ENCODE results near the gene SLC12A4.
"Not testable (repeated sequence)": the region's sequence is repeated elsewhere in the genome, so short reads cannot be mapped to it uniquely, and the experiment has no call there.

The SLC12A4 gene

GRCh38 chr16:67982011-67982696, 13.7 kb upstream of the SLC12A4 start:
- no peaks in the 10 kb centered on the region for H3K9me3 ChIP-seq (ENCODE audit: control insufficient read depth, low read depth, low read length)
- no peaks in the 10 kb centered on the region for H3K36me3 ChIP-seq (ENCODE audit: control insufficient read depth, low read depth, low read length)
- H3K4me3 ChIP-seq (ENCODE audit: low read length), result no peak overlapping the region
- no peaks in the 10 kb centered on the region for H3K27me3 ChIP-seq (ENCODE audit: control insufficient read depth, insufficient read depth, low read length)
- H3K9ac ChIP-seq (ENCODE audit: low read length), result no peak overlapping the region
- H3K27ac ChIP-seq (ENCODE audit: low read length), result no peak overlapping the region
- H3K4me1 ChIP-seq (ENCODE audit: control insufficient read depth, low read depth, low read length), result no peaks in the 10 kb centered on the region

GRCh38 chr16:67979955-67980678, 11.7 kb upstream of the SLC12A4 start, which contains the start of gene DPEP3:
Gene DPEP3, minus strand, starts transcription at chr16:67980499. Its CDS starts 119 bp downstream, at chr16:67980380.
- no peaks in the 10 kb centered on the region for H3K27me3 ChIP-seq (ENCODE audit: control insufficient read depth, insufficient read depth, low read length)
- H3K36me3 ChIP-seq (ENCODE audit: control insufficient read depth, low read depth, low read length), result no peaks in the 10 kb centered on the region
- H3K27ac ChIP-seq (ENCODE audit: low read length), result no peak within 1 kb of the TSS
- no peak within 1 kb of the TSS for H3K9ac ChIP-seq (ENCODE audit: low read length)
- H3K9me3 ChIP-seq (ENCODE audit: control insufficient read depth, low read depth, low read length), result no peaks in the 10 kb centered on the region
- no peaks in the 10 kb centered on the region for H3K4me1 ChIP-seq (ENCODE audit: control insufficient read depth, low read depth, low read length)
- H3K4me3 ChIP-seq (ENCODE audit: low read length), result no peak within 1 kb of the TSS

- no peaks in the 10 kb centered on the region for H3K9me3 ChIP-seq (ENCODE audit: control insufficient read depth, low read depth, low read length)
Observed at GRCh38 chr16:67977469-67978227, 9.2 kb upstream of the SLC12A4 start.

GRCh38 chr16:67977005-67977404, 8.6 kb upstream of the SLC12A4 start:
- H3K4me3 ChIP-seq (ENCODE audit: low read length), result no peak overlapping the region
- H3K36me3 ChIP-seq (ENCODE audit: control insufficient read depth, low read depth, low read length), result no peaks in the 10 kb centered on the region
- no peaks in the 10 kb centered on the region for H3K27me3 ChIP-seq (ENCODE audit: control insufficient read depth, insufficient read depth, low read length)
- no peaks in the 10 kb centered on the region for H3K9me3 ChIP-seq (ENCODE audit: control insufficient read depth, low read depth, low read length)
- no peaks in the 10 kb centered on the region for H3K4me1 ChIP-seq (ENCODE audit: control insufficient read depth, low read depth, low read length)
- H3K9ac ChIP-seq (ENCODE audit: low read length), result no peak overlapping the region
- H3K27ac ChIP-seq (ENCODE audit: low read length), result no peak overlapping the region

More at GRCh38 chr16:67977469-67978227, 9.2 kb upstream of the SLC12A4 start:
- no peak overlapping the region for H3K4me3 ChIP-seq (ENCODE audit: low read length)
- H3K27ac ChIP-seq (ENCODE audit: low read length), result no peak overlapping the region
- no peak overlapping the region for H3K9ac ChIP-seq (ENCODE audit: low read length)
- H3K4me1 ChIP-seq (ENCODE audit: control insufficient read depth, low read depth, low read length), result no peaks in the 10 kb centered on the region
- no peaks in the 10 kb centered on the region for H3K36me3 ChIP-seq (ENCODE audit: control insufficient read depth, low read depth, low read length)
- H3K27me3 ChIP-seq (ENCODE audit: control insufficient read depth, insufficient read depth, low read length), result no peaks in the 10 kb centered on the region

DNA sequence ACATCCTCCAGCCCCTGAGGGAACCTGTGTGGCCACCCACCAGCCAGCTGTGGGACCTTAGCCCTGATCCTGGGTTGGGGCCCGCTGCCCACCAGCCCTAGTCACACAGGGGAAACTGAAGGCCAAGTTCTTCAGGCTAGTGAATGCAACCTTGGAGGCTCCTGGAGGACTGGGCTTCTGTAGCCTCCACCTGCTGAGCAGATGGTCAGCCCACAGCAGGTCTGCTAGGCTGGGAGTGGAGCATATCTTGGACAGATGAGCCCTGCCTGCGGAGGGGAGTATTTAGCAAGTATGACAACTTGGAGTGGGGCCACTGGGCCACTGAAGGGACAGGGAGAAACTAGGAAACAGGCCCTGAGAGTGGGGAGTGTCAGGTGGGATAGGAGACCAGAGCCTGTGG, 7.8 kb upstream of the SLC12A4 start:
- H3K4me3 ChIP-seq (ENCODE audit: low read length), result no peak overlapping the region
- H3K27me3 ChIP-seq (ENCODE audit: control insufficient read depth, insufficient read depth, low read length), result no peaks in the 10 kb centered on the region
- H3K36me3 ChIP-seq (ENCODE audit: control insufficient read depth, low read depth, low read length), result no peaks in the 10 kb centered on the region
- H3K9me3 ChIP-seq (ENCODE audit: control insufficient read depth, low read depth, low read length), result no peaks in the 10 kb centered on the region
- H3K27ac ChIP-seq (ENCODE audit: low read length), result no peak overlapping the region
- no peak overlapping the region for H3K9ac ChIP-seq (ENCODE audit: low read length)
- H3K4me1 ChIP-seq (ENCODE audit: control insufficient read depth, low read depth, low read length), result no peaks in the 10 kb centered on the region

- no peak overlapping the region for H3K4me3 ChIP-seq (ENCODE audit: low read length)
- H3K4me1 ChIP-seq (ENCODE audit: control insufficient read depth, low read depth, low read length), result no peaks in the 10 kb centered on the region
- H3K27me3 ChIP-seq (ENCODE audit: control insufficient read depth, insufficient read depth, low read length), result no peaks in the 10 kb centered on the region
- H3K27ac ChIP-seq (ENCODE audit: low read length), result no peak overlapping the region
- no peaks in the 10 kb centered on the region for H3K9me3 ChIP-seq (ENCODE audit: control insufficient read depth, low read depth, low read length)
- H3K36me3 ChIP-seq (ENCODE audit: control insufficient read depth, low read depth, low read length), result no peaks in the 10 kb centered on the region
- H3K9ac ChIP-seq (ENCODE audit: low read length), result no peak overlapping the region
Observed at GRCh38 chr16:67975321-67976105, 7.1 kb upstream of the SLC12A4 start.

- not testable (repeated sequence) for H3K9me3 ChIP-seq (ENCODE audit: control insufficient read depth, low read depth, low read length); H3K4me3 ChIP-seq (ENCODE audit: low read length); H3K27me3 ChIP-seq (ENCODE audit: control insufficient read depth, insufficient read depth, low read length); H3K9ac ChIP-seq (ENCODE audit: low read length); H3K36me3 ChIP-seq (ENCODE audit: control insufficient read depth, low read depth, low read length); H3K4me1 ChIP-seq (ENCODE audit: control insufficient read depth, low read depth, low read length); H3K27ac ChIP-seq (ENCODE audit: low read length)
Observed at GRCh38 chr16:67972285-67972684, 3.8 kb upstream of the SLC12A4 start.

- H3K9ac ChIP-seq (ENCODE audit: low read length), result no peak overlapping the region
- no peak overlapping the region for H3K4me3 ChIP-seq (ENCODE audit: low read length)
- H3K36me3 ChIP-seq (ENCODE audit: control insufficient read depth, low read depth, low read length), result no peaks in the 10 kb centered on the region
- no peak overlapping the region for H3K27ac ChIP-seq (ENCODE audit: low read length)
- H3K9me3 ChIP-seq (ENCODE audit: control insufficient read depth, low read depth, low read length), result no peaks in the 10 kb centered on the region
- peaks cover 14% of the 10 kb centered on the region for H3K4me1 ChIP-seq (ENCODE audit: control insufficient read depth, low read depth, low read length)
- H3K27me3 ChIP-seq (ENCODE audit: control insufficient read depth, insufficient read depth, low read length), result no peaks in the 10 kb centered on the region
Observed at GRCh38 chr16:67971111-67971510, 2.7 kb upstream of the SLC12A4 start.

GRCh38 chr16:67969254-67970039, 1.0 kb upstream of the SLC12A4 start:
- Histone ChIP-seq H3K27ac (ENCODE audit: low read length) (no peak overlapping the region), H3K4me3 (ENCODE audit: low read length) (peak overlapping the region; percentile 68), H3K36me3 (ENCODE audit: control insufficient read depth, low read depth, low read length) (no peaks in the 10 kb centered on the region), H3K9me3 (ENCODE audit: control insufficient read depth, low read depth, low read length) (no peaks in the 10 kb centered on the region), H3K27me3 (ENCODE audit: control insufficient read depth, insufficient read depth, low read length) (no peaks in the 10 kb centered on the region), H3K4me1 (ENCODE audit: control insufficient read depth, low read depth, low read length) (peaks cover 14% of the 10 kb centered on the region), H3K9ac (ENCODE audit: low read length) (no peak overlapping the region)

DNA sequence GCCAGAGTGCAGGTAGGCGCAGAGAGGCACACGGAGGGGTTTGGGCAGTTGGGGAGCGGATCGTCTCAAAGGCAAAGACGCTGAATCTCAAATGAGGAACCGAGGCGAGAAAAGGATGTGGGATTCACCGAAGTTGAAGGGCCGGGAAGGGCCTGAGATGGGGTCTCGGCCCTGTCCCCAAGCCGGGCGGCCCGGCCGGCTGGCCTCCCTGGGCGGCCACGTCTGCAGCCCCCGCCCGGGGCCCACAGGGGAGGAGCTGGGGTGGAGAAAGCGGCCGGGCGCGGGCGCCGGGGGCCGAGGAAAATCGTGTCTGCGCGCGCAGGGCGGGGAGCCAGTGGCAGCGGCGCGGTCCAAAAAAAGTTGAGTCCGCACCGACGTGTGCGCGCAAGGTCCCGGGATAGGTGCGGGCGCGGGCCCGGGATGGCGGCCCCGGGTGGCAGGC, 458 bp downstream of the SLC12A4 start:
- Histone ChIP-seq H3K9ac (ENCODE audit: low read length) (peak overlapping the region; percentile 19), H3K36me3 (ENCODE audit: control insufficient read depth, low read depth, low read length) (peaks cover 2% of the 10 kb centered on the region), H3K27me3 (ENCODE audit: control insufficient read depth, insufficient read depth, low read length) (no peaks in the 10 kb centered on the region), H3K9me3 (ENCODE audit: control insufficient read depth, low read depth, low read length) (no peaks in the 10 kb centered on the region), H3K4me3 (ENCODE audit: low read length) (peak overlapping the region; percentile 68), H3K4me1 (ENCODE audit: control insufficient read depth, low read depth, low read length) (peaks cover 14% of the 10 kb centered on the region), H3K27ac (ENCODE audit: low read length) (no peak overlapping the region)
